ENCODE results near the gene SLC7A14.

- TF ChIP-seq CTCF (conservative IDR thresholded peaks at IDR 0.05; ENCODE audit: low read depth, low read length) (no peak), CEBPB (IDR thresholded peaks at IDR 0.05; ENCODE audit: low read depth, low read length) (no peak), POLR2A (IDR thresholded peaks at IDR 0.05; ENCODE audit: low read depth, low read length) (no peak), USF2 (IDR thresholded peaks at IDR 0.05; ENCODE audit: low read depth, low read length) (no peak), MXI1 (IDR thresholded peaks at IDR 0.05; ENCODE audit: borderline replicate concordance, low read depth, low read length) (no peak), NFE2L2 (IDR thresholded peaks at IDR 0.05; ENCODE audit: low read depth, low read length) (no peak), SMC3 (IDR thresholded peaks at IDR 0.05; ENCODE audit: low read depth, low read length) (no peak), RFX5 (IDR thresholded peaks at IDR 0.05; ENCODE audit: low read depth, low read length) (no peak), MAZ (IDR thresholded peaks at IDR 0.05; ENCODE audit: borderline replicate concordance, low read depth, low read length) (no peak), FOS (IDR thresholded peaks at IDR 0.05; ENCODE audit: low read depth, low read length) (no peak), RCOR1 (IDR thresholded peaks at IDR 0.05; ENCODE audit: insufficient replicate concordance, low read length) (no peak), BHLHE40 (IDR thresholded peaks at IDR 0.05; ENCODE audit: low read depth, low read length) (no peak)
- TF ChIP-seq, protein P1, sequence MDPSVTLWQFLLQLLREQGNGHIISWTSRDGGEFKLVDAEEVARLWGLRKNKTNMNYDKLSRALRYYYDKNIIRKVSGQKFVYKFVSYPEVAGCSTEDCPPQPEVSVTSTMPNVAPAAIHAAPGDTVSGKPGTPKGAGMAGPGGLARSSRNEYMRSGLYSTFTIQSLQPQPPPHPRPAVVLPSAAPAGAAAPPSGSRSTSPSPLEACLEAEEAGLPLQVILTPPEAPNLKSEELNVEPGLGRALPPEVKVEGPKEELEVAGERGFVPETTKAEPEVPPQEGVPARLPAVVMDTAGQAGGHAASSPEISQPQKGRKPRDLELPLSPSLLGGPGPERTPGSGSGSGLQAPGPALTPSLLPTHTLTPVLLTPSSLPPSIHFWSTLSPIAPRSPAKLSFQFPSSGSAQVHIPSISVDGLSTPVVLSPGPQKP (IDR thresholded peaks at IDR 0.05; ENCODE audit: borderline replicate concordance, low read depth, low read length), result no peak
Observed at GRCh38 chr3:170465955-170466354, 119.9 kb downstream of the SLC7A14 start.

Measured in IMR-90 (cell line).